ENCODE measurements around the gene HNRNPU. TPM values are rescaled to one million over a fixed set of nuclear protein-coding genes. Genes with fewer than 3 reads are reported as not detected.

HNRNPU gene
- polyA plus RNA-seq, 1 of the 3 experiments (the other 2 are of a cell fraction), result 164 TPM

DNA sequence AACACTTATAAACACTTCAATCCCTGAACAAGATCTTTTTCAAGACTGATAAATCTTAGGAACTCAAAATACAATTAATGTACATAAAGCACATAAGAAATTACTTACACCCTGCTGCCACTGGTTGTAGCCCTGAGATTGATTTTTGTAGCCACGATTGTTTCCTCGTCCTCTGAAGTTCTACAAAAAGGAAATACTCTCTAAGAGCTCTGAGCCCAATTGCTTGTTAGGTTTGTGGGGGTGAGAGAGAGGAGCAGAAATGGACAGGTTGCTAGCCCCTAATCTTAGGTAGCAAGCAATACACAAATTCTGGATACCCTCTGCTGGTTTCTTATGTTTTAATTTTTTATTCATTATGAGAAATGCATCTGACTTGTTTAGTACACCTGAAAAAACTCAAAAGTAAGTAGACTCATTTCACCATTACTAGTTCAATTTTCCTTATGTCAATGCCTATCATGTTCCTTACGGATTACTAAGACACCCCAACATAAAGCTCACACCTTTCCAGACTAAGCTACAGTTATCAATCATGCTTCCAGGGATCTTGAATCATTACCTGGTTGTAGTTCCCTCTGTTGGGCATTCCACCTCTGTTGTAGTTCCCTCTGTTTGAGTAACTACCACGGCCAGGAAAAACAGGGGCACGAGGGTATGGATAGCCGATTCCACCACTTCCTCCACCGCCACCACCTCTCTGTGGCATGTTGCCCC is 9.3 kb downstream of the HNRNPU start (continued):
- TF ChIP-seq USF1 (IDR thresholded peaks at IDR 0.05; ENCODE audit: borderline replicate concordance, low read depth), result no peak
- TF ChIP-seq EP300 (IDR thresholded peaks at IDR 0.05; ENCODE audit: borderline replicate concordance in 1 of 2, low read depth in 1 of 2, low read length in 1 of 2), result no peak
- TF ChIP-seq MXI1 (IDR thresholded peaks at IDR 0.05; ENCODE audit: low read depth, low read length), result no peak
- TF ChIP-seq POLR2AphosphoS5 (IDR thresholded peaks at IDR 0.05; ENCODE audit: low read depth, low read length), result no peak
- TF ChIP-seq RAD21 (IDR thresholded peaks at IDR 0.05; ENCODE audit: low read length), result no peak

GRCh38 chr1:244854166-244854565 is 10.2 kb downstream of the HNRNPU start:
- peaks cover 97 to 99% of the 10 kb centered on the region in 2 experiments for H3K36me3 ChIP-seq (replicated peaks in 1 of 2; ENCODE audit: control insufficient read depth in 1 of 2, insufficient read depth in 2 of 2, low read length in 1 of 2)
- CTCF ChIA-PET, result interaction anchor here (0.8 to 1.6 kb wide), 3 partner anchors 19 to 189 kb away, joined by 3 to 10 read pairs (median 3); no protein-coding TSS in a partner anchor
- TF ChIP-seq RCOR1 (IDR thresholded peaks at IDR 0.05; ENCODE audit: low read length), result no peak
- TF ChIP-seq CHD2 (IDR thresholded peaks at IDR 0.05; ENCODE audit: low read length, partially characterized antibody), result no peak
- TF ChIP-seq USF1 (IDR thresholded peaks at IDR 0.05; ENCODE audit: borderline replicate concordance, low read depth), result no peak
- no peak for TF ChIP-seq RXRA (IDR thresholded peaks at IDR 0.05; ENCODE audit: borderline replicate concordance, low read depth)
- TF ChIP-seq RFX5 (IDR thresholded peaks at IDR 0.05; ENCODE audit: low read length), result no peak
- no peak for TF ChIP-seq MAX (IDR thresholded peaks at IDR 0.05; ENCODE audit: low read depth)
- TF ChIP-seq, protein P1, sequence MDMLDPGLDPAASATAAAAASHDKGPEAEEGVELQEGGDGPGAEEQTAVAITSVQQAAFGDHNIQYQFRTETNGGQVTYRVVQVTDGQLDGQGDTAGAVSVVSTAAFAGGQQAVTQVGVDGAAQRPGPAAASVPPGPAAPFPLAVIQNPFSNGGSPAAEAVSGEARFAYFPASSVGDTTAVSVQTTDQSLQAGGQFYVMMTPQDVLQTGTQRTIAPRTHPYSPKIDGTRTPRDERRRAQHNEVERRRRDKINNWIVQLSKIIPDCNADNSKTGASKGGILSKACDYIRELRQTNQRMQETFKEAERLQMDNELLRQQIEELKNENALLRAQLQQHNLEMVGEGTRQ (IDR thresholded peaks at IDR 0.05; ENCODE audit: borderline replicate concordance, low read depth, low read length), result no peak
- no peak for TF ChIP-seq MEF2A (IDR thresholded peaks at IDR 0.05; ENCODE audit: borderline replicate concordance, low read depth)
- no peak for TF ChIP-seq FOXJ3 (CRISPR knock-in tag; IDR thresholded peaks at IDR 0.05)
- TF ChIP-seq FOXM1 (IDR thresholded peaks at IDR 0.05; ENCODE audit: low read depth), result no peak
- no peak for TF ChIP-seq SMC3 (IDR thresholded peaks at IDR 0.05; ENCODE audit: low read depth, low read length)
- TF ChIP-seq TAF1 (IDR thresholded peaks at IDR 0.05; ENCODE audit: borderline replicate concordance, low read depth, low read length), result no peak
- TF ChIP-seq, protein P2, sequence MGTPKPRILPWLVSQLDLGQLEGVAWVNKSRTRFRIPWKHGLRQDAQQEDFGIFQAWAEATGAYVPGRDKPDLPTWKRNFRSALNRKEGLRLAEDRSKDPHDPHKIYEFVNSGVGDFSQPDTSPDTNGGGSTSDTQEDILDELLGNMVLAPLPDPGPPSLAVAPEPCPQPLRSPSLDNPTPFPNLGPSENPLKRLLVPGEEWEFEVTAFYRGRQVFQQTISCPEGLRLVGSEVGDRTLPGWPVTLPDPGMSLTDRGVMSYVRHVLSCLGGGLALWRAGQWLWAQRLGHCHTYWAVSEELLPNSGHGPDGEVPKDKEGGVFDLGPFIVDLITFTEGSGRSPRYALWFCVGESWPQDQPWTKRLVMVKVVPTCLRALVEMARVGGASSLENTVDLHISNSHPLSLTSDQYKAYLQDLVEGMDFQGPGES (IDR thresholded peaks at IDR 0.05; ENCODE audit: low read depth, low read length), result no peak

More at GRCh38 chr1:244854166-244854565, 10.2 kb downstream of the HNRNPU start:
- no peaks in the 10 kb centered on the region for H3K9me3 ChIP-seq
- no peak overlapping the region for H3K9ac ChIP-seq
- no peak overlapping the region; a peak in 2 of 4 replicates for H3K27ac ChIP-seq (ENCODE audit: low read depth in 2 of 2, low read length in 1 of 2)
- peaks cover 0 to 3% of the 10 kb centered on the region in 2 experiments; a peak in 1 of 4 replicates for H3K4me1 ChIP-seq (ENCODE audit: control insufficient read depth in 1 of 2, insufficient read depth in 2 of 2, low read depth in 1 of 2, low read length in 1 of 2)
- H3K9me2 ChIP-seq, result no peaks in the 10 kb centered on the region
- no peak overlapping the region for H2AFZ ChIP-seq (ENCODE audit: low read depth)
- H3K79me2 ChIP-seq (ENCODE audit: insufficient read depth), result peaks cover 93% of the 10 kb centered on the region
- no peak overlapping the region for H3K4me2 ChIP-seq
- DNase-seq, result no peak
- H3K4me3 ChIP-seq (ENCODE audit: low read depth in 2 of 2, low read length in 1 of 2), result no peak overlapping the region
- POLR2A ChIA-PET, result no interaction called here
- H3K27me3 ChIP-seq (ENCODE audit: insufficient read depth), result no peaks in the 10 kb centered on the region
- 72% methylated on average over 5 of the region's 5 CpGs for whole genome bisulfite sequencing (ENCODE audit: low lambda C conversion rate)
- peaks cover 53% of the 10 kb centered on the region for H3F3A ChIP-seq (replicated peaks; ENCODE audit: insufficient read depth)
- peaks cover 52% of the 10 kb centered on the region for H4K20me1 ChIP-seq (ENCODE audit: insufficient read depth)

Data from SK-N-SH (cell line).